ENCODE data around the gene CADM1.

GRCh38 chr11:115363921-115364320, 140.3 kb downstream of the CADM1 start:
- TF ChIP-seq TCF7L2 (IDR thresholded peaks at IDR 0.05; ENCODE audit: low read depth, low read length): no peak
- TF ChIP-seq ZNF436 (CRISPR knock-in tag; IDR thresholded peaks at IDR 0.05): no peak
- no peak for TF ChIP-seq ZNF274 (IDR thresholded peaks at IDR 0.05; ENCODE audit: borderline replicate concordance, low read depth, low read length)
- TF ChIP-seq KAT8 (IDR thresholded peaks at IDR 0.05; ENCODE audit: low read depth): no peak
- no peak for TF ChIP-seq FOXP1 (CRISPR knock-in tag; IDR thresholded peaks at IDR 0.05)
- TF ChIP-seq MBD1 (CRISPR knock-in tag; IDR thresholded peaks at IDR 0.05): no peak
- no peak for TF ChIP-seq ZNF324 (CRISPR knock-in tag; IDR thresholded peaks at IDR 0.05)
- no peak for TF ChIP-seq KDM5B (IDR thresholded peaks at IDR 0.05; ENCODE audit: insufficient replicate concordance, low read depth, low read length)
- TF ChIP-seq ZNF311 (CRISPR knock-in tag; IDR thresholded peaks at IDR 0.05): no peak

Measured in K562 (cell line).